NT2/D1 (cell line): ENCODE results near the gene ZNF750.

Experiments used
- SUZ12 ChIP-seq: IDR thresholded peaks from 2 replicates; pipeline ENCODE4 v1.6.1; 2011; ENCODE audit not compliant: insufficient read length, insufficient read depth; ENCODE audit errors: extremely low read depth
- YY1 ChIP-seq: IDR thresholded peaks from 2 replicates; pipeline ENCODE4 v1.6.1; 2011; ENCODE audit not compliant: insufficient read length, insufficient read depth
- ZNF274 ChIP-seq: IDR thresholded peaks from 2 replicates; pipeline ENCODE4 v1.6.1; 2011; ENCODE audit warnings: mild to moderate bottlenecking, low read depth, low read length

GRCh38 chr17:82828875-82829487 is 10.8 kb downstream of the ZNF750 start:
- TF ChIP-seq ZNF274 (no peak), SUZ12 (no peak), YY1 (no peak)
